ENCODE results near the gene UBD.

DNA sequence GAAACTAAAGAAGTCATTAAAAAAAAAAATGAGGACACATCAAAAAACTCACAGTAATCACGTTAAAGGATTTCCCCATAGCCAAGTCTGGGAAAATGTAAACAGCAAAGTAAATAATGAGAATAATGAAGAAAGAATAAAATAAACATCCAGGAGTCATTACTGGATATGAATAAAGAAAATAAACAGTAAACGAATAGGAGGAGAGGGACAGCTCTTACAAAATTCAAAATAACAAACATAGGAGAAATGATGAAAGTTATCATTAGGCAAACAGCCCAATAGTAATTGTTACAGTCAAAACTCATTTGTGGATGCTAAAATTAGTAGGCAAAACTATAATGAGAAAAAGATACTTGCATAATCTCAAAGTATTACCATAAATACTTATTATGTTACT, 8.0 kb upstream of the UBD start:
- TF ChIP-seq, protein P1, sequence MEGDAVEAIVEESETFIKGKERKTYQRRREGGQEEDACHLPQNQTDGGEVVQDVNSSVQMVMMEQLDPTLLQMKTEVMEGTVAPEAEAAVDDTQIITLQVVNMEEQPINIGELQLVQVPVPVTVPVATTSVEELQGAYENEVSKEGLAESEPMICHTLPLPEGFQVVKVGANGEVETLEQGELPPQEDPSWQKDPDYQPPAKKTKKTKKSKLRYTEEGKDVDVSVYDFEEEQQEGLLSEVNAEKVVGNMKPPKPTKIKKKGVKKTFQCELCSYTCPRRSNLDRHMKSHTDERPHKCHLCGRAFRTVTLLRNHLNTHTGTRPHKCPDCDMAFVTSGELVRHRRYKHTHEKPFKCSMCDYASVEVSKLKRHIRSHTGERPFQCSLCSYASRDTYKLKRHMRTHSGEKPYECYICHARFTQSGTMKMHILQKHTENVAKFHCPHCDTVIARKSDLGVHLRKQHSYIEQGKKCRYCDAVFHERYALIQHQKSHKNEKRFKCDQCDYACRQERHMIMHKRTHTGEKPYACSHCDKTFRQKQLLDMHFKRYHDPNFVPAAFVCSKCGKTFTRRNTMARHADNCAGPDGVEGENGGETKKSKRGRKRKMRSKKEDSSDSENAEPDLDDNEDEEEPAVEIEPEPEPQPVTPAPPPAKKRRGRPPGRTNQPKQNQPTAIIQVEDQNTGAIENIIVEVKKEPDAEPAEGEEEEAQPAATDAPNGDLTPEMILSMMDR (IDR thresholded peaks at IDR 0.05), result no peak
- TF ChIP-seq POLR2A (IDR thresholded peaks at IDR 0.05), result no peak
